Activated T-helper 17 cell treated with anti-CD3 and anti-CD28 coated beads, Interleukin-2, amount 50 U/mL, for 72 hours (primary cell): ENCODE results near the gene CASS4. TPM values are rescaled to one million over a fixed set of nuclear protein-coding genes. Genes with fewer than 3 reads are reported as not detected.

Experiments used
- total RNA-seq, 2 donors: library from RNA; stranded (reverse); gene quantifications; one replicate each; pipeline ENCODE4 v1.2.3, GENCODE V29; 2022

The CASS4 gene
- total RNA-seq, 2 donors from 2014 or later, result 5.1 to 9.4 TPM

Other genes starting within 250 kb of the CASS4 start
- gene MC3R, start 163.5 kb upstream of the CASS4 start, total RNA-seq, result not detected
- gene FAM210B, start 53.3 kb upstream of the CASS4 start, total RNA-seq, result 1 to 10 TPM; 2.2 to 3.6 TPM
- gene AURKA, start 20.0 kb upstream of the CASS4 start, total RNA-seq, result 100 to 1,000 TPM in 1 of 2 donors, 10 to 100 TPM in 1; 86.3 to 112 TPM
- 10 to 100 TPM; 71.2 to 76.5 TPM for gene CSTF1, start 19.6 kb upstream of the CASS4 start, total RNA-seq
- gene RTF2, start 56.4 kb downstream of the CASS4 start, total RNA-seq, result 10 to 100 TPM; 62.4 to 80.0 TPM
- 1 to 10 TPM; 1.4 to 1.6 TPM for gene FAM209A, start 112.5 kb downstream of the CASS4 start, total RNA-seq
- 1 to 10 TPM in 1 of 2 donors, under 1 TPM in 1; 0.74 to 1.5 TPM for gene FAM209B, start 121.0 kb downstream of the CASS4 start, total RNA-seq
- not detected for gene TFAP2C, start 217.0 kb downstream of the CASS4 start, total RNA-seq